ENCODE data around the gene ADCYAP1. TPM values are rescaled to one million over a fixed set of nuclear protein-coding genes. Genes with fewer than 3 reads are reported as not detected.

ADCYAP1 gene
- total RNA-seq, 3 donors from 2014 or later, result 0.17 to 3.4 (median 0.41) TPM

DNA sequence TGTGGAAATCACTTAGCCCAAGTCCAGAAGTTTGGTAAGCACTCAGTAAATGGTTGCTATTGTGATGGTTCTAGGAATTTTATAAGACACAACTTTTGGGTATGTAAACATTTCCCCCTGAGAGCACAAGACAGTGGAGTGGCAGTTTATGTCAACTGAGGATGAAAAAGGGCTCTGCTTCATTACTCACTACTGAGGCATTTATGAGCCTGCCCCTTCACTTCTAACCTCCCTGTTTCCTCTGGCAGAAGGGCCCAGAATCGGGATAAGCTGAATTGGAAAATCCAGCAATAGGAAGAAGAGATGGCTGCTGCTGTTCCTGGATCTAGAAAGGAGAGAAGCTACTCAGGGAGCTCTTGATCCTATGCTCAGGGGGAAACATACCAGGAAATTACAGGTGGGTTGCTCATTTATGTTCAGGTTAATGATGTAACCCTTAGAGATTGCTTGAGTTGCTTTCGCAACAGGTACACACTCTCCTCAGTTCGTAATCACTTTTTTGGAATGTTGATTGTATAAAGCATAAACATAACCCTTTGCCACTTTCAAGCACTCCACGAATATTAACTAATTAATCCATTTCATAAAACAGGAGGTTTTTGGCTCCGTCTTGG lies 46.3 kb downstream of the ADCYAP1 start:
- Histone ChIP-seq H3K4me1 (ENCODE audit: low read depth) (no peaks in the 10 kb centered on the region), H3K9me3 (no peaks in the 10 kb centered on the region), H3K36me3 (ENCODE audit: low read depth) (no peaks in the 10 kb centered on the region), H3K4me3 (no peak overlapping the region)
- DNase-seq (no peak), ATAC-seq (no peak)
- TF ChIP-seq CTCF (IDR thresholded peaks at IDR 0.05), result no peak
- intact Hi-C loops (cut with DNase I, micrococcal nuclease), result no loop called here

DNA sequence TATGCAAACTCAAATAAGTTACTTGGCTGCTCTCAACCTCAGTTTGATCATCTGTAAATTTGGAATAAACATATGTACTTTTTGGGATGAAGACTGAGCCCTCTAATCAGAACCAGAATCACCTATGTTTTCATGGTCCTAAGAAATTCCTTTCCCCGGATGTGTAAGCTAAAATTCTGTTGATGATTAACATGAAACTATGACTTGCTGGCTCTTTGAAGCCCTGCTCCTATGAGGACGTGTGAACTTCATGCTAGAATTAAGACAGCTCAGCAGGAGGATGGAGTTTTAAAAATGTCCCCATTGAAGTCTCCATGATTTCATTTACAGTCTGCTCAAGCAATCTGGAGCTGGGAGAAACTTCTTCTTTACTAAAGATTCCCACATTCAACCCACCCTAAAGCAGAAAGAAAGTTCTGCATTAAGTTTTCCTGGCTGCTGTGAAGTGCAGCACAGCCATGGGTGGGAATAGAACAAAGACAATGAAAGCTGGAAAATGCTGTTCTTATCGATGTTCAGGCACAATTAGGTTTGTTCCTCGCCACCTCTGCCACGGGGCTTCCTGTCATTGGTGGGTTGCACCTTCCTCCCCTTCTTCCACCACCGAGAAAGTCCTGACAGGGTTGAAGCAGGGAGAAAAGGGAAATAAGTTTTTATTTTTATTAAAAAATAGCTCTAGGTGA lies 50.9 kb downstream of the ADCYAP1 start:
- ATAC-seq (no peak), DNase-seq (no peak)
- Histone ChIP-seq H3K36me3 (ENCODE audit: low read depth) (no peaks in the 10 kb centered on the region), H3K4me1 (ENCODE audit: low read depth) (no peaks in the 10 kb centered on the region), H3K4me3 (no peak overlapping the region), H3K9me3 (no peaks in the 10 kb centered on the region)
- no peak for TF ChIP-seq CTCF (IDR thresholded peaks at IDR 0.05)
- intact Hi-C loops (cut with DNase I, micrococcal nuclease), result loop anchor here in 1 of 2 donors (5.0 kb wide), 1 partner anchor 93 kb away; no protein-coding TSS in a partner anchor

DNA sequence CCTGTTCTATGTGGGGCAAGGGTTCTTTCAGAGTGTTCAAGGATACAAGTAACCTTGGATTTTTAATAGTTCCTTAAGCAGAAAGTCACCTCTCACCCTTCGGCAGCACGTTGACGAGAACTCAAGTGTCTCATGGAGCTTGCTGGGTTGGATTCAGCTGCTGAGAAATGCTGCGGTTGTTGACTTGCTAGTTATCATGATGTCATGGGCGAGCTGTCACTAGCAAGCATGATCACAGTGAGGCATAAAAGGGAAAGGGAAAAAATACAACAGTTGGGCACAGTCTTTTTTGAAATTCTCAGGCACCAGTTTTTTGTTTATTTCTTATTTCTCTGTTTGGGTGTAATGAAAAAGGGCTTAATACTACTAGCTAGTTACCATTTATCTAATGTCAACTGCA lies 53.2 kb downstream of the ADCYAP1 start:
- DNase-seq (no peak), ATAC-seq (no peak)
- intact Hi-C loops (cut with DNase I, micrococcal nuclease), result loop anchor here in 1 of 2 donors (5.0 kb wide), 1 partner anchor 96 kb away; no protein-coding TSS in a partner anchor
- Histone ChIP-seq H3K36me3 (ENCODE audit: low read depth) (no peaks in the 10 kb centered on the region), H3K9me3 (no peaks in the 10 kb centered on the region), H3K4me1 (ENCODE audit: low read depth) (peaks cover 5% of the 10 kb centered on the region), H3K4me3 (no peak overlapping the region)
- no peak for TF ChIP-seq CTCF (IDR thresholded peaks at IDR 0.05)

DNA sequence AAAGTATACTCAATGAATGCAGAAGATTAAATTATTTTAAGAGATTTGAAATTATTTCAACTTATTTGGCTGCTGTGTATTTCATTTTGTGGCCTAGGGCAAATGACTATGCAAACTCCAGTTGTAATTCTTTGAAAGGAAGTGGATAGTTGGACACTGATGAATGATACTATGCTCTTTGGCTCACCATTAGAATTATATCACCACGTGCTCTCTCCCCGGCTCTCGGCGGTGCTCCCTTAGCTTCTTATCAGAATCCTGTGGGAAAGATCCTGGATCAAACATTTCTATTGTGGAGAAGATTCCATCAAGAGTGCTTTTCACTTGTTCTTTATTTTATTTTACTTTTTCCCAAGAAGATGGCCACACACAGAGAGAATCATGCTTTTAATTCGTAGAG lies 55.2 kb downstream of the ADCYAP1 start:
- H3K9me3 ChIP-seq, result no peaks in the 10 kb centered on the region
- intact Hi-C loops (cut with DNase I, micrococcal nuclease), result loop anchor here in 1 of 2 donors (5.0 kb wide), 1 partner anchor 98 kb away; no protein-coding TSS in a partner anchor
- TF ChIP-seq CTCF (IDR thresholded peaks at IDR 0.05), result no peak
- DNase-seq, result no peak
- peaks cover 5% of the 10 kb centered on the region for H3K4me1 ChIP-seq (ENCODE audit: low read depth)
- no peaks in the 10 kb centered on the region for H3K36me3 ChIP-seq (ENCODE audit: low read depth)
- no peak overlapping the region for H3K4me3 ChIP-seq
- ATAC-seq, result no peak

Other genes with a start within 250 kb of the ADCYAP1 start
- gene TYMS, start 247.2 kb upstream of the ADCYAP1 start, total RNA-seq, result 10 to 100 TPM in 2 of 3 donors, 1 to 10 TPM in 1; 7.2 to 42.1 (median 16.3) TPM
- 100 to 1,000 TPM in 1 of 3 donors, 10 to 100 TPM in 2; 72.0 to 132 (median 95.2) TPM for gene ENOSF1, start 192.2 kb upstream of the ADCYAP1 start, total RNA-seq
- gene YES1, start 92.6 kb upstream of the ADCYAP1 start, total RNA-seq, result 10 to 100 TPM; 48.2 to 63.2 (median 52.2) TPM